Right lobe of liver (tissue), 6 donors: ENCODE results near the gene NAA20. TPM values are rescaled to one million over a fixed set of nuclear protein-coding genes. Genes with fewer than 3 reads are reported as not detected.
"Not testable (repeated sequence)": the region's sequence is repeated elsewhere in the genome, so short reads cannot be mapped to it uniquely, and the experiment has no call there.

Source experiments
- ATAC-seq, 4 donors: fragments of 200-7000 bp; cut with Tn5 transposase; one replicate each; pipeline ENCODE4 v1.9.1; 2020; ENCODE audit warnings: mild to moderate bottlenecking in 4 of 4, moderate library complexity in 4 of 4
- DNase-seq, 3 donors: peaks; one replicate each; pipeline ENCODE4 v3.0.0-alpha.2; 2020
- H3K27ac ChIP-seq, 3 donors: fragments of 200-600 bp; one replicate each; pipeline ENCODE4 v1.8.0; 2022
- H3K27me3 ChIP-seq, 2 donors: fragments of 200-600 bp; one replicate each; pipeline ENCODE4 v1.8.0; 2022
- H3K36me3 ChIP-seq, 4 donors: fragments of 200-600 bp; sonication (generic) in 1 of 4; one replicate each; pipeline versions ENCODE4 v1.5.1 to v1.8.0; 2017 to 2022; ENCODE audit warnings: control low read depth in 1 of 4
- H3K4me1 ChIP-seq, 4 donors: fragments of 200-600 bp; sonication (generic) in 1 of 4; one replicate each; pipeline versions ENCODE4 v1.5.1 to v1.8.0; 2017 to 2022; ENCODE audit warnings: control low read depth in 1 of 4
- H3K4me3 ChIP-seq, 3 donors: fragments of 200-600 bp; one replicate each; pipeline ENCODE4 v1.8.0; 2022
- H3K9me3 ChIP-seq, 4 donors: fragments of 200-600 bp; sonication (generic) in 1 of 4; one replicate each; pipeline versions ENCODE4 v1.5.1 to v1.8.0; 2017 to 2022; ENCODE audit warnings: control low read depth in 1 of 4
- POLR2A ChIP-seq: fragments of 450-650 bp; IDR thresholded peaks from one replicate; pipeline ENCODE4 v1.6.1; 2017; ENCODE audit warnings: antibody characterized with exemption, mild to moderate bottlenecking
- WGBS: methylation state at CpG from one replicate; pipeline ENCODE4 v1.1.6; 2018; ENCODE audit warnings: low coverage, low lambda C conversion rate; ENCODE audit not compliant: insufficient coverage; ENCODE audit errors: missing lambda C conversion rate; 5-methylcytosine and 5-hydroxymethylcytosine counted together
- intact Hi-C, 2 donors: fragments of 100-400 bp; cut with DNase I; formaldehyde crosslinking; loops; one replicate each; pipeline versions ENCODE4 v1.11.2 to v1.14.1; 2022
- total RNA-seq, 6 experiments: library from RNA; depleted of rRNA in 2 of 6; stranded (reverse); fragments of >200 nt in 2 of 6; fragmentation: NEBNext Ultra II Directional in 3 of 6; extraction: Animal tissue kit (Norgen Biotek cat#: 25700) in 3 of 6; gene quantifications; one replicate each; pipeline versions ENCODE4 v1.1.0 to v1.2.4, GENCODE V29; 2016 to 2023
- TF ChIP-seq, protein P1 (sequence below), 4 donors: fragments of 200-600 bp in 3 of 4; fragments of 450-650 bp in 1 of 4; IDR thresholded peaks; one replicate each; pipeline versions ENCODE4 v1.5.1 to v1.8.0; 2016 to 2022; ENCODE audit warnings: antibody characterized with exemption in 4 of 4, mild to moderate bottlenecking in 2 of 4
- donor health status: DM: no; HTN: yes; CAD: no.
- donor health status: DM: no; HTN: no; CAD: no.
- donor health status: DM: no; HTN: no; CAD: no.
- donor health status: DM: no; HTN: yes; CAD: no.
- donor health status: DM: no; HTN: yes; CAD: no.

NAA20 gene
- total RNA-seq, 6 experiments from 2014 or later, result 34.0 to 48.0 (median 41.7) TPM

DNA sequence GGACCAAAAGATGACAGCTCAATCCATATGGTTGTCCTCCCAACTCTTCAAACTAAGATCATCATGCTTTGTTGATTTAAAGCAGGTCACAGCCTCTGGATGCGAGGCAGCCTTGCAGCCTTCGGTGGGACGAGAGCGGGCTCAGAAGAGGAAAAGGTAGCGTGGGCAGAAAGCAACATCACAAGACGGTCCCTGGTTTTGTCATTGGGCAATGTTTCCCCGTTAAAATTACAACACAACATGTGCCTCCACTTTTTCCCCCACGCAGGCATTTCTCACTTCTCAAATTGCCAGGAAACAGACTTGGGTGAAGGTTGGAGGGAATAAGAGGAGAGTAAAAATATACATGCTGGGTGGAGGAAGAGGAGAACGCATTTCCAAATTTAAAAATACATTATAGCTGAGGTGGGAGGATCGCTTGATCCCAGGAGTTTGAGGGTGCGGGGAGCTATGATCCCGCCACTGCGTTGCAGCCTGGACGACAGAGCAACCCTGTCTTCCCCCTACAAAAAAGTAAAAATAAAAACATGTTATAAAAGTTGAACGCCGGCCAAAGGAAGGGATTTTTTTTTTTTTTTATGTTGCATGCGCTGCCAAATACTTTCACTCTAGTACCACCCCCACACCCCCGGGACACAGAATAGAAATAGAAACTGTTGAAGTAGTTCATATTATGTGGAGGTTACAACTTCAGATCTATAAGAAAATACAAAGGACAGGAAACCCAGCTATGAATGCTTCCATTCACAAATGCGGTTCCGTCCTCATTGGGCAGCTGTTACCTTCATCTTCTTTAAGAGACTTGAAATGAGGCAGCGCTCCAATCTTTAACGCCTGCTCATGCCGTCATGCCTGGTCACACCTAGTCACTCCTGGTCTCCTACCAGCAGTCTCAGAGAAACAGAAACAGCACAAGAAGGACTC lies 13.9 kb upstream of the NAA20 start:
- H3K27me3 ChIP-seq, result no peaks in the 10 kb centered on the region
- no peak overlapping the region for H3K4me3 ChIP-seq
- no peak for DNase-seq
- WGBS, result 40% methylated on average over 23 of the region's 23 CpGs
- peaks cover 0 to 4% (median 0%) of the 10 kb centered on the region in 4 donors for H3K36me3 ChIP-seq
- peak overlapping the region in 2 of 3 donors; percentile 20 to 55 for H3K27ac ChIP-seq
- H3K4me1 ChIP-seq, result peaks cover 0 to 37% (median 13%) of the 10 kb centered on the region in 4 donors
- intact Hi-C loops, result no loop called here
- ATAC-seq, result peak; percentile 23 to 41 (median 31)
- TF ChIP-seq, protein P1, sequence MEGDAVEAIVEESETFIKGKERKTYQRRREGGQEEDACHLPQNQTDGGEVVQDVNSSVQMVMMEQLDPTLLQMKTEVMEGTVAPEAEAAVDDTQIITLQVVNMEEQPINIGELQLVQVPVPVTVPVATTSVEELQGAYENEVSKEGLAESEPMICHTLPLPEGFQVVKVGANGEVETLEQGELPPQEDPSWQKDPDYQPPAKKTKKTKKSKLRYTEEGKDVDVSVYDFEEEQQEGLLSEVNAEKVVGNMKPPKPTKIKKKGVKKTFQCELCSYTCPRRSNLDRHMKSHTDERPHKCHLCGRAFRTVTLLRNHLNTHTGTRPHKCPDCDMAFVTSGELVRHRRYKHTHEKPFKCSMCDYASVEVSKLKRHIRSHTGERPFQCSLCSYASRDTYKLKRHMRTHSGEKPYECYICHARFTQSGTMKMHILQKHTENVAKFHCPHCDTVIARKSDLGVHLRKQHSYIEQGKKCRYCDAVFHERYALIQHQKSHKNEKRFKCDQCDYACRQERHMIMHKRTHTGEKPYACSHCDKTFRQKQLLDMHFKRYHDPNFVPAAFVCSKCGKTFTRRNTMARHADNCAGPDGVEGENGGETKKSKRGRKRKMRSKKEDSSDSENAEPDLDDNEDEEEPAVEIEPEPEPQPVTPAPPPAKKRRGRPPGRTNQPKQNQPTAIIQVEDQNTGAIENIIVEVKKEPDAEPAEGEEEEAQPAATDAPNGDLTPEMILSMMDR (IDR thresholded peaks at IDR 0.05), result no peak
- TF ChIP-seq POLR2A, result no peak
- no peaks in the 10 kb centered on the region for H3K9me3 ChIP-seq

DNA sequence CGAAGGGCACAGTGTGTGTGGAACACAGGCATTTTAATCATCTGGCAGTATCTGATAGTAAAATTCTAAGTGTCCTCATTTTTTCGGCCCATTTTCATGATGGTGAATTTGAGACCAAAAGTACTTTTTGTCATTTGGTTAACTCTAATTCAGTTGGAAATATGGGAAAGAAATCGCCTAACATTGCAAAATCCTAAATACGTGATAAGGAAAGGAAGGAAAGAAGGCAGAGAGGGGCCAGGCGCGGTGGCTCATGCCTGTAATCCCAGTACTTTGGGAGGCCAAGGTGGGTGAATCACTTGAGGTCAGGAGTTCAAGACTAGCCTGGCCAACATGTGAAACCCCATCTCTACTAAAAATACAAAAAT lies 13.2 kb upstream of the NAA20 start:
- H3K4me1 ChIP-seq, result peaks cover 0 to 32% (median 12%) of the 10 kb centered on the region in 4 donors
- H3K36me3 ChIP-seq, H3K9me3 ChIP-seq, H3K4me3 ChIP-seq, H3K27me3 ChIP-seq, DNase-seq, ATAC-seq, intact Hi-C loops: not testable (repeated sequence)
- H3K27ac ChIP-seq, result peak overlapping the region in 2 of 3 donors; percentile 20 to 55
- 52% methylated on average over 4 of the region's 6 CpGs for WGBS

DNA sequence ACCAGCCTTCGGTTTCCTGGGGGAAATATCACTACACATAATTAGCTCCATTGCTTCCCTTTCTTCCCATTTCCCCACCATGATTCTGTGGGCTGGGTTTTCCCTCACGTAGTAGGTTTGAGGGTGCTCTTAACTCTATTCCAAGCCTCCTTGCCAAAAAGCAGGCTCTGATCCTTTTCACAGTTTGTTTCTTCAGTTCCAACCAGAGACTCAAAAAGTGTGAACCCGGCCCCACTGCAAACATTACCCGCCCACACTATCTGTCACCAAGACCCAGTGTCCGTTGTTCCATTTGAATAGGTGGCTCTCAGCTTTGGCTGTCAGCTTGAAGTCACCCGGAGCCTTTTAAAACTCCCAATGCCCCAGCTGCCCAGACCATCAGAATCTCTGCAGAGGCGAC lies 11.8 kb upstream of the NAA20 start:
- TF ChIP-seq POLR2A, result no peak
- TF ChIP-seq, protein P1 (IDR thresholded peaks at IDR 0.05), result no peak
- Histone ChIP-seq H3K4me1 (peaks cover 0 to 31% (median 12%) of the 10 kb centered on the region in 4 donors), H3K27ac (no peak overlapping the region), H3K27me3 (no peaks in the 10 kb centered on the region), H3K36me3 (no peaks in the 10 kb centered on the region), H3K9me3 (no peaks in the 10 kb centered on the region), H3K4me3 (no peak overlapping the region)
- DNase-seq (no peak), ATAC-seq (peak in 1 of 4 donors; percentile 14)
- intact Hi-C loops, result no loop called here
- WGBS, result 42% methylated on average over 6 of the region's 7 CpGs

DNA sequence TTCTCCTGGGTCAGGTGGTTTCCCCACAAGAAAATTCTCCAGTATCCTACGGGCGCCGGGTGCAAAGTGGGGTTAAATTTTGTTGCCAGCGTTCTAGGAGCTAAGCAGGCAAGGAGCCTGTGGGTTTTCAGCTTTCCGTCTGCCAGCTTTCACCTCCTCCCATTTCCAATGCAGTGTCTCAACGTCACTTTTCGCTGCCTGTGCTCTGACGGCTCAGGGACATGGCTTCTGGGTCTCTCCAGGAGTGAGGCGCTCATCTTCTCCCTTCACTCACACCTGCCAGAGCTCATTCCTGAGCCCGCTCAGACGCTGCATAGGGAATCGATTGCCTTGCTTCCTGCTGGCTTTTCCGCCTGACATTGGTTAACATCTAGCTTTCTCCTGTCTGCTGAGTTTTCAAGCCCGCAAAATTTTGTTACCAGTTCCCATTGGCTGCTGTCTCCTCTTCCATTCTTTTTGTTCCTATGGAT lies 7.3 kb upstream of the NAA20 start:
- TF ChIP-seq, protein P1 (IDR thresholded peaks at IDR 0.05), result no peak
- TF ChIP-seq POLR2A, result no peak
- H3K4me3 ChIP-seq, result peak overlapping the region in 1 of 3 donors; percentile 32

More for the DNA sequence above, 7.3 kb upstream of the NAA20 start:
- ATAC-seq (peak; percentile 72 to 87 (median 80)), DNase-seq (peak in 1 of 3 donors; percentile 45)
- Histone ChIP-seq H3K27me3 (no peaks in the 10 kb centered on the region), H3K9me3 (no peaks in the 10 kb centered on the region), H3K4me1 (peaks cover 0 to 21% (median 7%) of the 10 kb centered on the region in 4 donors), H3K27ac (peak overlapping the region; percentile 66 to 85 (median 82)), H3K36me3 (no peaks in the 10 kb centered on the region)
- WGBS, result 20% methylated on average over 11 of the region's 14 CpGs
- intact Hi-C loops, result no loop called here
